NB4 (cell line): ENCODE measurements around the gene SLC30A10.

Experiments used
- CTCF ChIP-seq: IDR thresholded peaks from one replicate; pipeline ENCODE4 v1.5.1; 2012; ENCODE audit warnings: low read depth, low read length
- MAX ChIP-seq: IDR thresholded peaks from 2 replicates; pipeline ENCODE4 v1.6.1; 2011; ENCODE audit warnings: low read depth, low read length
- POLR2A ChIP-seq: IDR thresholded peaks from 2 replicates; pipeline ENCODE4 v1.6.1; 2011; ENCODE audit warnings: mild to moderate bottlenecking; ENCODE audit not compliant: insufficient read length; ENCODE audit errors: extremely low read depth

- TF ChIP-seq CTCF: no peak
- TF ChIP-seq POLR2A: no peak
- TF ChIP-seq MAX: no peak
Observed at GRCh38 chr1:219882755-219883154, 45.6 kb downstream of the SLC30A10 start.
